OCI-LY7 (cell line): Measurements from ENCODE around the gene LFNG.

Source experiments
- CTCF ChIP-seq: fragments of 200-600 bp; sonication (generic); conservative IDR thresholded peaks from 2 replicates; pipeline ENCODE4 v1.5.1; 2014; ENCODE audit warnings: mild to moderate bottlenecking, antibody characterized with exemption, low read length, moderate library complexity, mixed read lengths
- EZH2phosphoT487 ChIP-seq: fragments of 200-600 bp; sonication (generic); IDR thresholded peaks from 2 replicates; pipeline ENCODE4 v1.6.1; 2018; ENCODE audit warnings: low read depth, borderline replicate concordance, mild to moderate bottlenecking, mixed run types, antibody characterized with exemption, low read length, moderate library complexity, mixed read lengths

GRCh38 chr7:2487586-2488271, 31.8 kb upstream of the LFNG start:
- TF ChIP-seq CTCF (no peak), EZH2phosphoT487 (no peak)
